Inferior parietal cortex (tissue), 1 donor: Measurements from ENCODE around the gene PADI6.
A peak's percentile ranks its signal among the peaks of the same experiment; 100 is the strongest.

Experiments used
- DNase-seq: peaks from one replicate; pipeline ENCODE4 v3.0.0-alpha.2; 2016; ENCODE audit errors: extremely low spot score

Gene PADI6

GRCh38 chr1:17434016-17434415 lies 62.0 kb downstream of the PADI6 start:
- DNase-seq = no peak

GRCh38 chr1:17434601-17435000 lies 62.6 kb downstream of the PADI6 start:
- DNase-seq = no peak

GRCh38 chr1:17436380-17437174 lies 64.6 kb downstream of the PADI6 start:
- DNase-seq = no peak

GRCh38 chr1:17437260-17437579 lies 65.2 kb downstream of the PADI6 start:
- DNase-seq = no peak

- peak; percentile 38 for DNase-seq
Observed at GRCh38 chr1:17437580-17438317, 65.8 kb downstream of the PADI6 start.

GRCh38 chr1:17438318-17439249 lies 66.6 kb downstream of the PADI6 start:
- DNase-seq = peak; percentile 33

- DNase-seq = peak; percentile 67
Observed at GRCh38 chr1:17439250-17440073, 67.5 kb downstream of the PADI6 start, which contains the start of gene RCC2. Gene RCC2, minus strand, starts transcription at chr1:17439677. Its CDS starts 1,163 bp downstream, at chr1:17438514.

- no peak for DNase-seq
Observed at GRCh38 chr1:17440074-17440826, 68.3 kb downstream of the PADI6 start.

GRCh38 chr1:17440827-17441168 lies 68.8 kb downstream of the PADI6 start:
- no peak for DNase-seq

- no peak for DNase-seq
Observed at GRCh38 chr1:17441265-17441992, 69.4 kb downstream of the PADI6 start.

- DNase-seq = no peak
Observed at GRCh38 chr1:17441993-17442357, 70.0 kb downstream of the PADI6 start.

- no peak for DNase-seq
Observed at GRCh38 chr1:17442841-17443240, 70.8 kb downstream of the PADI6 start.

- no peak for DNase-seq
Observed at GRCh38 chr1:17447501-17447992, 75.6 kb downstream of the PADI6 start.
